Measurements from ENCODE around the gene PARD6B.
A peak's percentile ranks its signal among the peaks of the same experiment; 100 is the strongest.
"Not testable (repeated sequence)": the region's sequence is repeated elsewhere in the genome, so short reads cannot be mapped to it uniquely, and the experiment has no call there.

PARD6B gene

GRCh38 chr20:50746138-50746940, 15.0 kb downstream of the PARD6B start:
- no peak for DNase-seq

- no peak for DNase-seq
Measured at GRCh38 chr20:50747275-50747674, 15.9 kb downstream of the PARD6B start.

GRCh38 chr20:50750145-50750671, 18.8 kb downstream of the PARD6B start:
- no peak for DNase-seq

- no peak for DNase-seq
Measured at GRCh38 chr20:50753152-50753551, 21.8 kb downstream of the PARD6B start.

GRCh38 chr20:50754420-50754819, 23.0 kb downstream of the PARD6B start:
- DNase-seq = no peak

GRCh38 chr20:50756447-50756846, 25.1 kb downstream of the PARD6B start:
- no peak for DNase-seq

- DNase-seq = no peak
Measured at GRCh38 chr20:50758469-50758868, 27.1 kb downstream of the PARD6B start.

GRCh38 chr20:50758992-50759391, 27.6 kb downstream of the PARD6B start:
- DNase-seq = no peak

- DNase-seq = no peak
Measured at GRCh38 chr20:50759678-50760077, 28.3 kb downstream of the PARD6B start.

- DNase-seq = no peak
Measured at GRCh38 chr20:50762045-50762422, 30.7 kb downstream of the PARD6B start.

GRCh38 chr20:50762435-50763220, 31.2 kb downstream of the PARD6B start:
- DNase-seq = peak; percentile 46 to 75

GRCh38 chr20:50763550-50764458, 32.4 kb downstream of the PARD6B start:
- DNase-seq = not testable (repeated sequence)

GRCh38 chr20:50765251-50765650, 33.9 kb downstream of the PARD6B start:
- DNase-seq = not testable (repeated sequence)

- DNase-seq = no peak
Measured at GRCh38 chr20:50765674-50766073, 34.3 kb downstream of the PARD6B start.

- not testable (repeated sequence) for DNase-seq
Measured at GRCh38 chr20:50766955-50767809, 35.8 kb downstream of the PARD6B start.

GRCh38 chr20:50768991-50769390, 37.6 kb downstream of the PARD6B start:
- not testable (repeated sequence) for DNase-seq

- DNase-seq = not testable (repeated sequence)
Measured at GRCh38 chr20:50769551-50770085, 38.2 kb downstream of the PARD6B start.

- DNase-seq = not testable (repeated sequence)
Measured at GRCh38 chr20:50771419-50772080, 40.2 kb downstream of the PARD6B start.

GRCh38 chr20:50772420-50773185, 41.2 kb downstream of the PARD6B start:
- DNase-seq = no peak

- no peak for DNase-seq
Measured at GRCh38 chr20:50774515-50774914, 43.1 kb downstream of the PARD6B start.
